ENCODE results near the gene XRCC4.
"Not testable (repeated sequence)": the region's sequence is repeated elsewhere in the genome, so short reads cannot be mapped to it uniquely, and the experiment has no call there.

The XRCC4 gene

DNA sequence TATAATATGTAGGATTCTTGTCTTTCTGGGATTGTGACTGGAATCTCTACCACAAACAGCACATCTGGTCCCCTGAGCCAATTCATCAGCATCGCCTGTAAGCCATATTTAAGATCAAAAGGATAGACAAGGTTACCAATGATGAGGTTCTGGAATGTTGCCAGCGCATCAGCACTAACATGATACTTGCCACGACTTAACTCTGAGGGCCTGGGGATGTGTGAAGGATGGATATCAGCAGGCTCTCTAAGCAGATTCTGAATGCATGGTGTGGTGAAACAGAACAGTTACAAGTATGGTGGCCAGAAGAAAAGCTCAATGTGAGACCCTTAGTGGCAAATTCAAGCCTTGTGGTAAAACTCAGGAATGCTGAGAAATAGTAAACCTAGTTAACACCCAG lies 143.0 kb downstream of the XRCC4 start:
- H3K36me3 Mint-ChIP-seq (ENCODE audit: low read depth): no peaks in the 10 kb centered on the region
- no peaks in the 10 kb centered on the region for H3K4me1 Mint-ChIP-seq (ENCODE audit: low read depth)
- H3K27ac Mint-ChIP-seq: no peak overlapping the region
- H3K27me3 Mint-ChIP-seq (ENCODE audit: low read depth): no peaks in the 10 kb centered on the region
- H3K9me3 Mint-ChIP-seq: no peaks in the 10 kb centered on the region
- no peak overlapping the region for H3K4me3 Mint-ChIP-seq

DNA sequence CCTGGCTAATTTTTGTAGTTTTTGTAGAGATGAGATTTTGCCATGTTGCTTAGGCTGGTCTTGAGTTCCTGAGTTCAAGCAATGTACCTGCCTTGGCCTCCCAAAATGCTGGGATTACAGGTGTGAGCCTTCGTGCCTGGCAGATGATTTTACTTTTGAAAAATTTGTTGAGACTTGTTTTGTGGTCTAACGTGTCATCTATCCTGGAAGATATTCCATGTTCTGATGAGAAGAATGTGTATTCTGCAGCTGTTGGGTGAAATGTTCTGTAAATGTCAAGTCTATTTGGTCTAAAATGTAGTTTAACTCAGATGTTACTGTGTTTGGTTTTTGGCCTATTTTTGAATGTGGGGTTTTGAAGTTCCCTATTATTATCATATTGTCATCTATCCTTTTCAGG lies 145.6 kb downstream of the XRCC4 start:
- no peak overlapping the region for H3K27ac Mint-ChIP-seq
- no peaks in the 10 kb centered on the region for H3K36me3 Mint-ChIP-seq (ENCODE audit: low read depth)
- H3K27me3 Mint-ChIP-seq (ENCODE audit: low read depth): no peaks in the 10 kb centered on the region
- no peaks in the 10 kb centered on the region for H3K4me1 Mint-ChIP-seq (ENCODE audit: low read depth)
- H3K9me3 Mint-ChIP-seq: no peaks in the 10 kb centered on the region
- H3K4me3 Mint-ChIP-seq: no peak overlapping the region

DNA sequence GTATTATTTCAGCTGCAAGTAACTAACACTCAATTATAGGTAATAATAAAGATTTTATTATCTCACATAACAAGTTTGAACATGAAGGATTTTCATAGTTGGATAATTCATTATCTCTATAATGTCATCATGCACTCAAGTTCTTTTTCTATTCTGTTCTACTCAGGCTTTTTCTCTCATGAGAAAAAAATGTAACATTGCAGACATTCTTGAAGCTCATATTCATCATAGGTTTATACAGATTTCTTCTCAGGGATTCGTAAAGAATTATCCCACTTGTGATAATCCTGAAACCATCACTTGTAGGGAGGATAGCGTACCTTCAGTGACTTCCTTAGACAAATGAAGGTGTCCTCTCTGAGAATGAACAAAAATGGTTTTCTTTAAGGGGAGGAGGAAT lies 150.3 kb downstream of the XRCC4 start:
- H3K27me3 Mint-ChIP-seq (ENCODE audit: low read depth): no peaks in the 10 kb centered on the region
- H3K9me3 Mint-ChIP-seq: no peaks in the 10 kb centered on the region
- H3K27ac Mint-ChIP-seq: no peak overlapping the region

DNA sequence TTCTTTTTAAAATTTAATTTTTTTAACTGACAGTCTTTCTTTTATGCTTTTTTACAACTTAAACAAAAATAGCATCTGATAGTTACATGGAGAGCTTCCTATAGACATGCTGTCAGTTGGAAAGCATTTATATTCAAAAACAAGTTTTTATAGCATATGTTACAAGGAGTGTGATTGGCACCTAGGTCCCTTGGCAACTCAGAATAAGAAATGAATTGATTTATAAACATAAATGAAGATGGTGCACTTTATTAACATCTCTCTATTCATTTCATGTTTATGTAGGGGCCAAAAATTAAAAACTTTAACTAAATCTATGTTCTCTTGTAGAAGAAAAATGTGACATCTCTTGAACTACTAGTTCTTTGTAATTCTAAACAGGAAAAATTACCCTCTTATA lies 153.2 kb downstream of the XRCC4 start:
- H3K36me3 Mint-ChIP-seq (ENCODE audit: low read depth): no peaks in the 10 kb centered on the region
- H3K27ac Mint-ChIP-seq: no peak overlapping the region
- no peaks in the 10 kb centered on the region for H3K4me1 Mint-ChIP-seq (ENCODE audit: low read depth)
- H3K27me3 Mint-ChIP-seq (ENCODE audit: low read depth): no peaks in the 10 kb centered on the region
- H3K4me3 Mint-ChIP-seq: no peak overlapping the region
- H3K9me3 Mint-ChIP-seq: no peaks in the 10 kb centered on the region

More for the DNA sequence above, 150.3 kb downstream of the XRCC4 start:
- Mint-ChIP-seq H3K36me3 (ENCODE audit: low read depth) (no peaks in the 10 kb centered on the region), H3K4me1 (ENCODE audit: low read depth) (no peaks in the 10 kb centered on the region), H3K4me3 (no peak overlapping the region)

DNA sequence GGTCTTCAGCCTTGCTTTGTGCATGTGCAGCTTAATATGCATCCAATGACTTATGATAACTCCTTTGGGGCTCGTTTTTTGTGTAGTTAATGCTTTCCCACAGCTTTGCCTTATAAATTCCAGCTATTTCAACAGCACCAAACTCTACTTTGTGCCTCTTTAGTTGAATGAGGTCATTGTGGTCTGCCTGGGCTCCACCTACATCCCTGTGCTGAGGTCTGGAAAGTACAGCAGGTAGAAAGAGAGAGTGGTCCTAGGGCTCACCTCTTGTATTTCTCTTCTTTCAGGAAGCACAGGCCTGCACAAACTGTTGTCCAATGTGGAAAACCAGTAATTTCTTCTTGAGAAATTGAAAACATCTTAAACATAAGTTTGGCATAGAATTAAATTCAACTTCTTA lies 167.2 kb downstream of the XRCC4 start:
- Mint-ChIP-seq H3K9me3 (no peaks in the 10 kb centered on the region), H3K27me3 (ENCODE audit: low read depth) (no peaks in the 10 kb centered on the region), H3K36me3 (ENCODE audit: low read depth) (no peaks in the 10 kb centered on the region), H3K4me1 (ENCODE audit: low read depth) (no peaks in the 10 kb centered on the region), H3K27ac (no peak overlapping the region), H3K4me3 (no peak overlapping the region)

- Mint-ChIP-seq H3K4me1 (ENCODE audit: low read depth) (no peaks in the 10 kb centered on the region), H3K27ac (no peak overlapping the region), H3K27me3 (ENCODE audit: low read depth) (no peaks in the 10 kb centered on the region), H3K4me3 (no peak overlapping the region), H3K9me3 (no peaks in the 10 kb centered on the region), H3K36me3 (ENCODE audit: low read depth) (no peaks in the 10 kb centered on the region)
These were observed 167.7 kb downstream of the XRCC4 start for GRCh38 chr5:83245037-83245436.

DNA sequence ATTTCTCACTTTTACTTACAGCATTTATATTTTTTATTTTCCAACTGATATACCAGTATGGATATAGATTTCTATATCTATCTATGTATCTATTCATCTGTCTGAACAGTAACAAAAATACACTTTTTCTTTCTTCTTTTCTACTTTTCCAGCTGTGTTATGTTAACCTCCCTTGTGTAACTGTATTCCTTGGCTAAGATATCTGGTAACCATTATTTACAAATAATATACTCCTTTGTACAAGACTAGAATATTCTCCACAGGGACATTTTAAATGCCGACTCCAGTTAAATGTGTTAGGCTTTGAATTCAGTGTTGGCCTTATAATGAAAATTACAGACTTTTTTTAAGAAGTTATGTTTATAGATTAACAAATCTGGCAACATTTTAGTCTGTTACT lies 168.7 kb downstream of the XRCC4 start:
- no peak overlapping the region for H3K27ac Mint-ChIP-seq
- H3K4me1 Mint-ChIP-seq (ENCODE audit: low read depth): no peaks in the 10 kb centered on the region
- H3K27me3 Mint-ChIP-seq (ENCODE audit: low read depth): no peaks in the 10 kb centered on the region
- H3K36me3 Mint-ChIP-seq (ENCODE audit: low read depth): no peaks in the 10 kb centered on the region
- no peak overlapping the region for H3K4me3 Mint-ChIP-seq
- H3K9me3 Mint-ChIP-seq: no peaks in the 10 kb centered on the region

DNA sequence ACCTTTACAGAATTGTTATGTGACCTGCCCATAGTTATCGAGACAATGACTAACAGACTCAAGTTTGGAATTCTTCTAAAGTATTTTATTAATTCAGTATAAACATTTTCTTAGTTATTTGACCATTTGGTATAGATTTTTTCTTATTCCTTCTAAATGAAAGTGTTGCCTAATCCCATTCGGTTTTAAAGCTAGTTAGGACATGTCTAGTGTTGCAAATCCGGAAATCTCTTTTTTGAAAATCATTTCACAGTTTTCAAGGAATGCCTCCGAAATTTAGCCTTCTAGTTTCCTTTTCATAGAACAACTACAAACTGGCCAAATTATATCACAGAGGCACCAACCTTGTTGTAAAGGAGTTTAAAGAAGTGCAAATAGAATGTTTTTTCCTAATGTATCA lies 171.8 kb downstream of the XRCC4 start:
- Mint-ChIP-seq H3K27me3 (ENCODE audit: low read depth) (no peaks in the 10 kb centered on the region), H3K4me3 (no peak overlapping the region), H3K9me3 (no peaks in the 10 kb centered on the region), H3K4me1 (ENCODE audit: low read depth) (no peaks in the 10 kb centered on the region), H3K27ac (no peak overlapping the region), H3K36me3 (ENCODE audit: low read depth) (no peaks in the 10 kb centered on the region)

GRCh38 chr5:83251849-83252248 lies 174.5 kb downstream of the XRCC4 start:
- Mint-ChIP-seq H3K4me1 (ENCODE audit: low read depth) (no peaks in the 10 kb centered on the region), H3K27ac (no peak overlapping the region), H3K4me3 (no peak overlapping the region), H3K36me3 (ENCODE audit: low read depth) (no peaks in the 10 kb centered on the region), H3K27me3 (ENCODE audit: low read depth) (no peaks in the 10 kb centered on the region), H3K9me3 (no peaks in the 10 kb centered on the region)

- Mint-ChIP-seq H3K27ac (no peak overlapping the region), H3K9me3 (no peaks in the 10 kb centered on the region), H3K4me1 (ENCODE audit: low read depth) (no peaks in the 10 kb centered on the region), H3K4me3 (no peak overlapping the region), H3K36me3 (ENCODE audit: low read depth) (no peaks in the 10 kb centered on the region), H3K27me3 (ENCODE audit: low read depth) (no peaks in the 10 kb centered on the region)
These were observed 176.4 kb downstream of the XRCC4 start for GRCh38 chr5:83253720-83254119.

DNA sequence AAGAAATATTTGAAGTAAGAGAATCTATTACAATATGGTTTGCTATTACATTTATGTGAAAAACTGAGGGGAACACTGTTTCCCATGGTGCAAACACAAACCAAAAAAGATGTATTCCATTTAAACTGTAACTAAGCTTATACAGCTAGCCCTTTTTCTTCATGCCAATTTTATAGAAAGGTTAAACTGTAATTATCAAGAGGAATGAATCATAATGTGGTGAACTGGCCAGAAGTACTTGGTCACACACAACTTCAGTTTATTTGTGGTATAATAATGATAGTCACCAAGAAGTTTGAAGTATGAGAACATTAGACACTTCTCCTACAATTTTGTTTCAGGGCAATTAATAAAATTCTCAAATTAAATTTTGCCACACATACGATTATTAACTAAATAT lies 177.9 kb downstream of the XRCC4 start:
- Mint-ChIP-seq H3K4me1 (ENCODE audit: low read depth) (no peaks in the 10 kb centered on the region), H3K36me3 (ENCODE audit: low read depth) (no peaks in the 10 kb centered on the region), H3K27me3 (ENCODE audit: low read depth) (no peaks in the 10 kb centered on the region), H3K27ac (no peak overlapping the region), H3K4me3 (no peak overlapping the region), H3K9me3 (no peaks in the 10 kb centered on the region)

GRCh38 chr5:83256091-83256780 lies 178.9 kb downstream of the XRCC4 start:
- Mint-ChIP-seq H3K4me3 (no peak overlapping the region), H3K27me3 (ENCODE audit: low read depth) (no peaks in the 10 kb centered on the region), H3K9me3 (no peaks in the 10 kb centered on the region), H3K4me1 (ENCODE audit: low read depth) (no peaks in the 10 kb centered on the region), H3K36me3 (ENCODE audit: low read depth) (no peaks in the 10 kb centered on the region), H3K27ac (no peak overlapping the region)

DNA sequence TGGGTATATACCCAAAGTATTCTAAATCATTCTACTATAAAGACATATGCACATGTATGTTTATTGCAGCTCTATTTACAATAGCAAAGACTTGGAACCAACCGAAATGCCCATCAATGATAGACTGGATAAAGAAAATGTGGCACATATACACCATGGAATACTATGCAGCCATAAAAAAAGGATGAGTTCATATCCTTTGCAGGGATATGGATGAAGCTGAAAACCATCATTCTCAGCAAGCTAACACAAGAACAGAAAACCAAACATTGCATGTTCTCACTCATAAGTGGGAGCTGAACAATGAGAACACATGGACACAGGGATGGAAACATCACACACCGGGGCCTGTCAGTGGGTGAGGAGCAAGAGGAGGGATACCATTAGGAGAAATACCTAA lies 180.3 kb downstream of the XRCC4 start:
- not testable (repeated sequence) for H3K36me3 Mint-ChIP-seq (ENCODE audit: low read depth); H3K4me1 Mint-ChIP-seq (ENCODE audit: low read depth); H3K27ac Mint-ChIP-seq; H3K27me3 Mint-ChIP-seq (ENCODE audit: low read depth); H3K9me3 Mint-ChIP-seq; H3K4me3 Mint-ChIP-seq

GRCh38 chr5:83265318-83265717 lies 188.0 kb downstream of the XRCC4 start:
- no peak overlapping the region for H3K27ac Mint-ChIP-seq
- no peaks in the 10 kb centered on the region for H3K4me1 Mint-ChIP-seq (ENCODE audit: low read depth)
- no peaks in the 10 kb centered on the region for H3K9me3 Mint-ChIP-seq
- no peaks in the 10 kb centered on the region for H3K27me3 Mint-ChIP-seq (ENCODE audit: low read depth)
- H3K36me3 Mint-ChIP-seq (ENCODE audit: low read depth): no peaks in the 10 kb centered on the region
- H3K4me3 Mint-ChIP-seq: no peak overlapping the region

- Mint-ChIP-seq H3K27ac (no peak overlapping the region), H3K4me1 (ENCODE audit: low read depth) (no peaks in the 10 kb centered on the region), H3K9me3 (no peaks in the 10 kb centered on the region), H3K27me3 (ENCODE audit: low read depth) (no peaks in the 10 kb centered on the region), H3K4me3 (no peak overlapping the region), H3K36me3 (ENCODE audit: low read depth) (no peaks in the 10 kb centered on the region)
These were observed 193.0 kb downstream of the XRCC4 start for GRCh38 chr5:83270311-83270710.

- Mint-ChIP-seq H3K27ac (no peak overlapping the region), H3K9me3 (no peaks in the 10 kb centered on the region), H3K27me3 (ENCODE audit: low read depth) (no peaks in the 10 kb centered on the region), H3K4me1 (ENCODE audit: low read depth) (no peaks in the 10 kb centered on the region), H3K4me3 (no peak overlapping the region), H3K36me3 (ENCODE audit: low read depth) (no peaks in the 10 kb centered on the region)
These were observed 199.8 kb downstream of the XRCC4 start for GRCh38 chr5:83277154-83277553.
